Glomerular endothelial cell (primary cell): ENCODE results near the gene ABHD17C. TPM values are rescaled to one million over a fixed set of nuclear protein-coding genes. Genes with fewer than 3 reads are reported as not detected.

Experiments
- total RNA-seq: library from RNA; depleted of rRNA; stranded (reverse); fragments of >200 nt; gene quantifications from 2 replicates; pipeline ENCODE4 v1.2.3, GENCODE V29; 2015

The ABHD17C gene
- total RNA-seq, 1 donor from 2014 or later, result 7.3 TPM

Other genes with a start within 250 kb of the ABHD17C start
- 0.53 and 2.0 TPM in 2 replicates for gene CEMIP, start 84.1 kb downstream of the ABHD17C start, total RNA-seq